K562 (cell line): ENCODE measurements around the gene EXTL1. TPM values are rescaled to one million over a fixed set of nuclear protein-coding genes. Genes with fewer than 3 reads are reported as not detected.

Source experiments
- BCOR ChIP-seq: fragments of 450-650 bp; IDR thresholded peaks from 2 replicates; pipeline ENCODE4 v1.6.1; 2016
- BRF1 ChIP-seq: IDR thresholded peaks from 3 replicates; pipeline ENCODE4 v1.6.1; 2011; ENCODE audit warnings: borderline replicate concordance, mild to moderate bottlenecking; ENCODE audit not compliant: insufficient read length; ENCODE audit errors: extremely low read depth
- CCAR2 ChIP-seq: fragments of 200-400 bp; formaldehyde crosslinking; IDR thresholded peaks from 2 replicates; pipeline ENCODE4 v1.6.1; 2017; ENCODE audit warnings: mild to moderate bottlenecking, low read depth, low read length
- CHD2 ChIP-seq: IDR thresholded peaks from 2 replicates; pipeline ENCODE4 v1.6.1; 2011; ENCODE audit warnings: low read depth, low read length
- EHMT2 ChIP-seq: fragments of 450-650 bp; IDR thresholded peaks from 2 replicates; pipeline ENCODE4 v1.6.1; 2018; ENCODE audit warnings: antibody characterized with exemption
- EP300 ChIP-seq: IDR thresholded peaks from 2 replicates; pipeline ENCODE4 v1.6.1; 2012; ENCODE audit warnings: low read length, improper control_type of control experiment
- ERF ChIP-seq: fragments of 450-650 bp; formaldehyde crosslinking; IDR thresholded peaks from 2 replicates; pipeline ENCODE4 v1.4.0; 2020; ENCODE audit warnings: mild to moderate bottlenecking, mixed read lengths
- GATAD2A ChIP-seq: fragments of 450-650 bp; IDR thresholded peaks from 2 replicates; pipeline ENCODE4 v1.6.1; 2017
- HLTF ChIP-seq: fragments of 450-650 bp; IDR thresholded peaks from 2 replicates; pipeline ENCODE4 v1.6.1; 2016
- KDM5B ChIP-seq: fragments of 200-600 bp; sonication (generic); IDR thresholded peaks from 2 replicates; pipeline ENCODE4 v1.6.1; 2012; ENCODE audit warnings: low read depth, mild to moderate bottlenecking, moderate library complexity, low read length, control low read depth, inconsistent platforms; ENCODE audit not compliant: insufficient replicate concordance
- LCOR ChIP-seq: sonication (generic); formaldehyde crosslinking; IDR thresholded peaks from 2 replicates; pipeline ENCODE4 v1.8.0; 2022; ENCODE audit warnings: mild to moderate bottlenecking, missing genetic modification reagents
- MTA1 ChIP-seq: fragments of 450-650 bp; IDR thresholded peaks from 2 replicates; pipeline ENCODE4 v1.6.1; 2017; ENCODE audit warnings: borderline replicate concordance
- MYC ChIP-seq, 2 experiments: fragments of 250-450 bp in 1 of 2; sonication (Bioruptor Pico) in 1 of 2; IDR thresholded peaks; 2 replicates each; pipeline versions ENCODE4 v1.5.1 to v1.6.1; 2012 to 2021; ENCODE audit warnings: low read depth in 2 of 2, borderline replicate concordance in 1 of 2, improper control_type of control experiment in 1 of 2, low read length in 1 of 2, mild to moderate bottlenecking in 1 of 2, moderate library complexity in 1 of 2
- NBN ChIP-seq: fragments of 450-650 bp; IDR thresholded peaks from 2 replicates; pipeline ENCODE4 v1.6.1; 2016; ENCODE audit warnings: low read depth, mild to moderate bottlenecking
- SREBF2 ChIP-seq: sonication (generic); formaldehyde crosslinking; IDR thresholded peaks from 2 replicates; pipeline ENCODE4 v1.4.0; 2020; ENCODE audit warnings: mild to moderate bottlenecking, missing genetic modification reagents
- SRSF1 ChIP-seq: fragments of 200-400 bp; formaldehyde crosslinking; IDR thresholded peaks from 2 replicates; pipeline ENCODE4 v1.6.1; 2017; ENCODE audit warnings: mild to moderate bottlenecking, low read depth, low read length, moderate library complexity
- TCF7L2 ChIP-seq: fragments of 150-350 bp; IDR thresholded peaks from 2 replicates; pipeline ENCODE4 v1.6.1; 2016; ENCODE audit warnings: low read depth, mild to moderate bottlenecking, low read length, moderate library complexity
- ZNF239 ChIP-seq: fragments of 250-450 bp; sonication (Bioruptor Pico); IDR thresholded peaks from 2 replicates; pipeline ENCODE4 v1.4.0; 2020; ENCODE audit warnings: mild to moderate bottlenecking
- ZNF639 ChIP-seq, 2 experiments: fragments of 200-800 bp in 1 of 2; sonication (Bioruptor generic) in 1 of 2; sonication (generic) in 1 of 2; formaldehyde crosslinking in 1 of 2; IDR thresholded peaks in 1 of 2; conservative IDR thresholded peaks in 1 of 2; 2 replicates each; pipeline versions ENCODE4 v1.5.0 to v1.6.1; 2016 to 2020; ENCODE audit warnings: missing compliant biosample characterization in 1 of 2, missing genetic modification characterization in 1 of 2, missing genetic modification reagents in 1 of 2
- ZNF79 ChIP-seq: fragments of 250-450 bp; sonication (Bioruptor Pico); IDR thresholded peaks from 2 replicates; pipeline ENCODE4 v1.4.0; 2020; ENCODE audit warnings: low read depth, mild to moderate bottlenecking, moderate library complexity
- ZSCAN32 ChIP-seq: fragments of 450-650 bp; formaldehyde crosslinking; IDR thresholded peaks from 2 replicates; pipeline ENCODE4 v1.4.0; 2020; ENCODE audit warnings: mild to moderate bottlenecking, moderate library complexity
- polyA plus RNA-seq, 8 experiments: library from polyadenylated mRNA; depleted of rRNA in 4 of 8; stranded (reverse) in 5 of 8; unstranded in 3 of 8; fragments of >200 nt; fragmentation: Nextera tagmentation in 2 of 8; fragmentation: Illumina TruSeq in 1 of 8; extraction: Ambion mirVana in 2 of 8; extraction: Trizol in 1 of 8; gene quantifications; 2 replicates each; pipeline versions ENCODE4 v1.2.1 to v1.2.3, GENCODE V29; 2011 to 2014; ENCODE audit warnings: inconsistent platforms in 1 of 8, missing spikeins in 1 of 8
- total RNA-seq, 7 experiments: library from RNA; depleted of rRNA in 6 of 7; stranded (reverse); fragments of >200 nt in 6 of 7; fragmentation: Illumina TruSeq in 2 of 7; extraction: Trizol in 2 of 7; gene quantifications; 2 replicates each; pipeline versions ENCODE4 v1.2.1 to v1.2.3, GENCODE V29; 2011 to 2021; ENCODE audit warnings: low replicate concordance in 1 of 7
- TF ChIP-seq, protein P1 (sequence below), 3 experiments: fragments of 200-800 bp in 1 of 3; sonication (Bioruptor generic) in 1 of 3; sonication (generic) in 1 of 3; formaldehyde crosslinking in 1 of 3; IDR thresholded peaks; 2 replicates each; pipeline versions ENCODE4 v1.6.1 to v1.8.0; 2016 to 2022; ENCODE audit warnings: mild to moderate bottlenecking in 2 of 3, missing compliant biosample characterization in 2 of 3, missing genetic modification characterization in 2 of 3, missing genetic modification reagents in 1 of 3
- TF ChIP-seq, protein P2 (sequence below), 2 experiments: fragments of 450-650 bp; conservative IDR thresholded peaks; 2 replicates each; pipeline ENCODE4 v1.6.1; 2017; ENCODE audit warnings: mild to moderate bottlenecking in 2 of 2, moderate library complexity in 2 of 2

EXTL1 gene
- total and polyA plus RNA-seq, 9 of the 15 experiments (the other 6 are each of a cell fraction or from before 2014, with no cell fraction given) = 0.04 to 0.23 (median 0.08) TPM; not detected in 3

GRCh38 chr1:25997828-25998761 is 23.5 kb upstream of the EXTL1 start, which contains the start of gene PAFAH2 (continued):
- TF ChIP-seq ZNF639 (CRISPR knock-in tag; conservative IDR thresholded peaks at IDR 0.05 in 1 of 2, IDR thresholded peaks at IDR 0.05 in 1 of 2) (peak in 1 of 2 experiments; percentile 96; a peak in 2 of 4 replicates), TCF7L2 (0 out of 2 replicates have a peak, but pooled peaks have one; percentile 24), ZNF239 (peak; percentile 80), EP300 (peak; percentile 76), GATAD2A (peak; percentile 99), EHMT2 (0 out of 2 replicates have a peak, but pooled peaks have one; percentile 40), SREBF2 (CRISPR knock-in tag) (no peak; the same call in 1 of the 2 replicates), KDM5B (peak; percentile 74), NBN (peak; percentile 98), MTA1 (peak; percentile 94), ZSCAN32 (CRISPR knock-in tag) (no peak), BRF1 (no peak), LCOR (CRISPR knock-in tag) (peak; percentile 92), CCAR2 (peak; percentile 52; the same call in 1 of the 2 replicates), ERF (CRISPR knock-in tag) (peak; percentile 46; the same call in 1 of the 2 replicates), SRSF1 (no peak), MYC (IDR thresholded peaks at IDR 0.05; ENCODE audit: low read depth, low read length) (peak; percentile 100), MYC (CRISPR knock-in tag; IDR thresholded peaks at IDR 0.05; ENCODE audit: borderline replicate concordance, low read depth) (peak; percentile 91), BCOR (peak; percentile 82; the same call in 1 of the 2 replicates), CHD2 (peak; percentile 97), ZNF79 (no peak), HLTF (peak; percentile 80)
- TF ChIP-seq, protein P1, sequence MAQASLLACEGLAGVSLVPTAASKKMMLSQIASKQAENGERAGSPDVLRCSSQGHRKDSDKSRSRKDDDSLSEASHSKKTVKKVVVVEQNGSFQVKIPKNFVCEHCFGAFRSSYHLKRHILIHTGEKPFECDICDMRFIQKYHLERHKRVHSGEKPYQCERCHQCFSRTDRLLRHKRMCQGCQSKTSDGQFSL (CRISPR knock-in tag; IDR thresholded peaks at IDR 0.05) = peak; percentile 60
- TF ChIP-seq, protein P1 (tag; IDR thresholded peaks at IDR 0.05) = no peak; a peak in 1 of 4 replicates
- TF ChIP-seq, protein P2, sequence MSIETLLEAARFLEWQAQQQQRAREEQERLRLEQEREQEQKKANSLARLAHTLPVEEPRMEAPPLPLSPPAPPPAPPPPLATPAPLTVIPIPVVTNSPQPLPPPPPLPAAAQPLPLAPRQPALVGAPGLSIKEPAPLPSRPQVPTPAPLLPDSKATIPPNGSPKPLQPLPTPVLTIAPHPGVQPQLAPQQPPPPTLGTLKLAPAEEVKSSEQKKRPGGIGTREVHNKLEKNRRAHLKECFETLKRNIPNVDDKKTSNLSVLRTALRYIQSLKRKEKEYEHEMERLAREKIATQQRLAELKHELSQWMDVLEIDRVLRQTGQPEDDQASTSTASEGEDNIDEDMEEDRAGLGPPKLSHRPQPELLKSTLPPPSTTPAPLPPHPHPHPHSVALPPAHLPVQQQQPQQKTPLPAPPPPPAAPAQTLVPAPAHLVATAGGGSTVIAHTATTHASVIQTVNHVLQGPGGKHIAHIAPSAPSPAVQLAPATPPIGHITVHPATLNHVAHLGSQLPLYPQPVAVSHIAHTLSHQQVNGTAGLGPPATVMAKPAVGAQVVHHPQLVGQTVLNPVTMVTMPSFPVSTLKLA (conservative IDR thresholded peaks at IDR 0.05) = peak; percentile 97 to 98
